ENCODE data around the gene PRSS33. TPM values are rescaled to one million over a fixed set of nuclear protein-coding genes. Genes with fewer than 3 reads are reported as not detected.

PRSS33 gene
- total and polyA plus RNA-seq, 9 donors = 0.36 to 26.8 (median 0.82) TPM; not detected in 4

GRCh38 chr16:2761472-2761871, 25.9 kb downstream of the PRSS33 start:
- no peak overlapping the region for H3K4me3 ChIP-seq
- intact Hi-C loops (cut with DNase I) = no loop called here
- DNase-seq = no peak
- peaks cover 4% of the 10 kb centered on the region for H3K4me1 ChIP-seq (ENCODE audit: insufficient read depth)
- H3K27ac ChIP-seq = no peak overlapping the region
- TF ChIP-seq POLR2A (IDR thresholded peaks at IDR 0.05) = no peak
- no peak for TF ChIP-seq CTCF (IDR thresholded peaks at IDR 0.05)
- no peak for TF ChIP-seq EP300 (IDR thresholded peaks at IDR 0.05)
- H3K27me3 ChIP-seq = no peaks in the 10 kb centered on the region
- no peaks in the 10 kb centered on the region for H3K9me3 ChIP-seq
- H3K36me3 ChIP-seq = no peaks in the 10 kb centered on the region
- WGBS, 3 donors = 93 to 97% (median 96%) methylated on average over 10 of the region's 10 CpGs

DNA sequence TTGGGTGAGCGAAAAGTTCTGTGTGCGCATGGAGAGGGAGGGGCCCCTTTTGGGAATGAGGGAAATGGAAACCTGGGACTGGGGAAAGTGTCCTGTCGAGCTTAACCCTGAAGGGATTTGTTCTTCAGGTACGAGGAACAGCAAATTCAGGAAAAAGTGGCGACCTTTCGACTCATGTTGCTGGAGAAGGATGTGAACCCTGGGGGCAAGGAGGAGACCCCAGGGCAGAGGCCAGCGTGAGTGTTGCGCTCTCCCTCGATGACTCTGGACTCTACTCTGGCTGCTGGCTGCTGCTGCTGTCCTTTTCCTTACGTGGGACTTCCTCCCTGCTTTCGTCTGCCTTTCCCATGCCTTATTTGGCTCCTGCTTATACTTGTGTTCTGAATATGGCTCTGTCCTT, 30.0 kb downstream of the PRSS33 start:
- H3K27me3 ChIP-seq = no peaks in the 10 kb centered on the region
- TF ChIP-seq POLR2A (IDR thresholded peaks at IDR 0.05) (no peak), CTCF (IDR thresholded peaks at IDR 0.05) (no peak)
- intact Hi-C loops (cut with DNase I) = no loop called here
- no peak for DNase-seq
- H3K4me3 ChIP-seq = no peak overlapping the region
- H3K9me3 ChIP-seq = no peaks in the 10 kb centered on the region
- no peak overlapping the region for H3K27ac ChIP-seq
- peaks cover 19% of the 10 kb centered on the region for H3K4me1 ChIP-seq (ENCODE audit: insufficient read depth)
- no peaks in the 10 kb centered on the region for H3K36me3 ChIP-seq
- 72 to 78% (median 77%) methylated on average over 11 of the region's 11 CpGs for WGBS, 3 donors

GRCh38 chr16:2756288-2757015, 30.9 kb downstream of the PRSS33 start:
- Histone ChIP-seq H3K4me1 (ENCODE audit: insufficient read depth) (peaks cover 25% of the 10 kb centered on the region), H3K9me3 (no peaks in the 10 kb centered on the region), H3K27me3 (no peaks in the 10 kb centered on the region), H3K4me3 (no peak overlapping the region), H3K36me3 (no peaks in the 10 kb centered on the region), H3K27ac (no peak overlapping the region)
- intact Hi-C loops (cut with DNase I) = no loop called here
- no peak for DNase-seq
- WGBS, 3 donors = 81 to 90% (median 82%) methylated on average over 30 of the region's 30 CpGs
- TF ChIP-seq POLR2A (IDR thresholded peaks at IDR 0.05) (no peak), CTCF (IDR thresholded peaks at IDR 0.05) (no peak), EP300 (IDR thresholded peaks at IDR 0.05) (no peak)

DNA sequence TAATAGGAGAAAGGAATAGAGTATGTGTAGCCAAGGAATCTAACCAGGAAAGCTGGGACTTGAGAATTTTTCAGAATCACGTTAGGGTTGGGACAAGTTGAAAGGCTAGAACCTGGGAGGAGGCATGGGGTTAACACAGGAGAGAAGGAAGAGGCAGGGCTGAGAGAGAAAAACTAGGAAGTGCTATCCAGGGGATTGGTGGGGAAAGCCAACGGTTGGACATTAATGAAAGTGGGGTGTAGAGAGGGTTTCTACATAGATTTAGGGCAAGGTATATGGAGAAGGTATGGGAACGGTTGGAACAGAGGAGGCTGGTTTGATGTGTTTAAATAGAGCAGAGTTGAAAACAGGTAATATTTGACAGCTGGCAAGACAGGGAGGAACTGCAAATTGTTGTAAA, 32.2 kb downstream of the PRSS33 start:
- H3K4me1 ChIP-seq (ENCODE audit: insufficient read depth) = peaks cover 26% of the 10 kb centered on the region
- no peaks in the 10 kb centered on the region for H3K9me3 ChIP-seq
- H3K27ac ChIP-seq = no peak overlapping the region
- no peaks in the 10 kb centered on the region for H3K27me3 ChIP-seq
- H3K4me3 ChIP-seq = no peak overlapping the region
- 16 to 21% (median 16%) methylated on average over 3 of the region's 3 CpGs for WGBS, 3 donors
- no peaks in the 10 kb centered on the region for H3K36me3 ChIP-seq
- no peak for DNase-seq
- intact Hi-C loops (cut with DNase I) = no loop called here
- TF ChIP-seq EP300 (IDR thresholded peaks at IDR 0.05) (no peak), CTCF (IDR thresholded peaks at IDR 0.05) (no peak), POLR2A (IDR thresholded peaks at IDR 0.05) (no peak)
